Natural killer cell (primary cell): Measurements from ENCODE around the gene GZMM. TPM values are rescaled to one million over a fixed set of nuclear protein-coding genes. Genes with fewer than 3 reads are reported as not detected.

Experiments used
- ATAC-seq, 3 donors: fragments of 150-1000 bp in 2 of 3; fragments of 200-7000 bp in 1 of 3; cut with Tn5 transposase; 1 replicate in 1 of 3; 2 replicates in 2 of 3; pipeline ENCODE4 v1.10.0; 2021; ENCODE audit warnings: mild to moderate bottlenecking in 2 of 3, moderate library complexity in 2 of 3
- DNase-seq, 2 donors: peaks; one replicate each; pipeline versions ENCODE4 v3.0.0 to v3.0.0-alpha.2; 2013 to 2021; ENCODE audit warnings: mixed read lengths in 1 of 2
- H3K27ac ChIP-seq: one replicate; pipeline ENCODE4 v1.5.1; 2013; ENCODE audit warnings: mild to moderate bottlenecking, low read length
- H3K27me3 ChIP-seq: one replicate; pipeline ENCODE4 v1.6.1; 2013; ENCODE audit warnings: low read length; ENCODE audit not compliant: control insufficient read depth, insufficient read depth
- H3K36me3 ChIP-seq: one replicate; pipeline ENCODE4 v1.6.1; 2013; ENCODE audit warnings: low read length; ENCODE audit not compliant: control insufficient read depth, insufficient read depth
- H3K4me1 ChIP-seq: one replicate; pipeline ENCODE4 v1.6.1; 2013; ENCODE audit warnings: low read length; ENCODE audit not compliant: control insufficient read depth, insufficient read depth
- H3K4me3 ChIP-seq: one replicate; pipeline ENCODE4 v1.5.1; 2013; ENCODE audit warnings: low read length
- H3K9me3 ChIP-seq: one replicate; pipeline ENCODE4 v1.6.1; 2013; ENCODE audit warnings: low read length; ENCODE audit not compliant: control insufficient read depth, insufficient read depth
- H3K27ac Mint-ChIP-seq, 2 donors: one replicate each; pipeline ENCODE4 v1.8.0; 2022; ENCODE audit warnings: mild to moderate bottlenecking in 2 of 2, mixed read lengths in 2 of 2, moderate library complexity in 1 of 2
- H3K27me3 Mint-ChIP-seq, 2 donors: one replicate each; pipeline ENCODE4 v1.8.0; 2022; ENCODE audit warnings: low read depth in 2 of 2, mixed read lengths in 2 of 2
- H3K36me3 Mint-ChIP-seq: one replicate; pipeline ENCODE4 v1.8.0; 2022; ENCODE audit warnings: mixed read lengths
- H3K4me1 Mint-ChIP-seq, 2 donors: one replicate each; pipeline ENCODE4 v1.8.0; 2022; ENCODE audit warnings: mixed read lengths in 2 of 2
- H3K4me3 Mint-ChIP-seq: one replicate; pipeline ENCODE4 v1.8.0; 2022; ENCODE audit warnings: mild to moderate bottlenecking, moderate library complexity, mixed read lengths
- H3K9me3 Mint-ChIP-seq, 2 donors: one replicate each; pipeline ENCODE4 v1.8.0; 2022; ENCODE audit warnings: mixed read lengths in 2 of 2
- WGBS: methylation state at CpG from one replicate; pipeline ENCODE4 v1.1.7; 2013; ENCODE audit warnings: missing lambda C conversion rate; ENCODE audit not compliant: insufficient coverage; 5-methylcytosine and 5-hydroxymethylcytosine counted together
- intact Hi-C: fragments of 100-400 bp; cut with micrococcal nuclease; formaldehyde crosslinking; loops from one replicate; pipeline ENCODE4 v1.14.2; 2022
- total RNA-seq, 4 donors: library from RNA; stranded (reverse); fragments of 120-200 nt in 1 of 4; gene quantifications; one replicate each; pipeline versions ENCODE4 v1.2.3 to v1.2.4, GENCODE V29; 2013 to 2022
- TF ChIP-seq, protein P1 (sequence below): fragments of 200-600 bp; IDR thresholded peaks from one replicate; pipeline ENCODE4 v1.8.0; 2022; ENCODE audit warnings: antibody characterized with exemption

GZMM gene
- total RNA-seq, 3 donors from 2014 or later (not counting 1 experiment from before 2014, with no cell fraction given) = 186 to 286 (median 253) TPM

DNA sequence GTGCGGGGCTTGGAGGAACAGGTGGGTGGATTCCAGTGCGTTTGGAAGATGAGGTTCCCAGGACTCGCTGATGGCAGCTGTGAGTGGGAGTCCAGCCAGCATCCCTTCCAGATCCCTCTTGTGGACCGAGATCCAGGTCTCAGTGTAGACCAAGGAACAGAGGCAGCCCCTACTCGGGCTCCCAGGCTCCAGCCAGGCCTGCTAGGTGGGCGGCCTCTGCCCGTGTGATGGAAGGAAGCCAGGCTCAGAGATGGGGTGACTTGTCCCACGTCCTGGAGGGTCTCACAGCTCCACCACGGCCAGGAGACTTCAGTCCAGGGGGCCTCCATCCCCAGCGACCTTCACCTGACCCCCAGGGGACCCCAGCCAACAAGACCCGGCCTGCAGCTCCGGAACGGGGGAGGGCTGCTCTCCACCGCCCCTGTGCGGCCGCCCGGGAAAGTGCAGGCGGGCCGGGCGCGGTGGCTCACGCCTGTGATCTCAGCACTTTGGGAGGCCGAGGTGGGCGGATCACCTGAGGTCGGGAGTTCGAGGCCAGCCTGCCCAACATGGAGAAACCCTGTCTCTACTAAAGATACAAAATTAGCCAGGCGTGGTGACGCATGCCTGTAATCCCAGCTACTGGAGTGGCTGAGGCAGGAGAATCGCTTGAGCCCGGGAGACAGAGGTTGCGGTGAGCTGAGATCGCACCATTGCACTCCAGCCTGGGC lies 48.3 kb upstream of the GZMM start:
- peaks cover 23% of the 10 kb centered on the region for H3K27me3 ChIP-seq
- H3K36me3 Mint-ChIP-seq = no peaks in the 10 kb centered on the region
- no peak overlapping the region for H3K27ac ChIP-seq
- H3K27ac Mint-ChIP-seq = no peak overlapping the region
- DNase-seq = peak; percentile 55 to 63
- H3K9me3 ChIP-seq = no peaks in the 10 kb centered on the region
- no peak overlapping the region for H3K4me3 ChIP-seq
- peaks cover 9% of the 10 kb centered on the region for H3K4me1 ChIP-seq
- no peaks in the 10 kb centered on the region for H3K9me3 Mint-ChIP-seq
- TF ChIP-seq, protein P1, sequence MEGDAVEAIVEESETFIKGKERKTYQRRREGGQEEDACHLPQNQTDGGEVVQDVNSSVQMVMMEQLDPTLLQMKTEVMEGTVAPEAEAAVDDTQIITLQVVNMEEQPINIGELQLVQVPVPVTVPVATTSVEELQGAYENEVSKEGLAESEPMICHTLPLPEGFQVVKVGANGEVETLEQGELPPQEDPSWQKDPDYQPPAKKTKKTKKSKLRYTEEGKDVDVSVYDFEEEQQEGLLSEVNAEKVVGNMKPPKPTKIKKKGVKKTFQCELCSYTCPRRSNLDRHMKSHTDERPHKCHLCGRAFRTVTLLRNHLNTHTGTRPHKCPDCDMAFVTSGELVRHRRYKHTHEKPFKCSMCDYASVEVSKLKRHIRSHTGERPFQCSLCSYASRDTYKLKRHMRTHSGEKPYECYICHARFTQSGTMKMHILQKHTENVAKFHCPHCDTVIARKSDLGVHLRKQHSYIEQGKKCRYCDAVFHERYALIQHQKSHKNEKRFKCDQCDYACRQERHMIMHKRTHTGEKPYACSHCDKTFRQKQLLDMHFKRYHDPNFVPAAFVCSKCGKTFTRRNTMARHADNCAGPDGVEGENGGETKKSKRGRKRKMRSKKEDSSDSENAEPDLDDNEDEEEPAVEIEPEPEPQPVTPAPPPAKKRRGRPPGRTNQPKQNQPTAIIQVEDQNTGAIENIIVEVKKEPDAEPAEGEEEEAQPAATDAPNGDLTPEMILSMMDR = peak; percentile 68
- 33% methylated on average over 32 of the region's 32 CpGs for WGBS
- intact Hi-C loops = no loop called here
- H3K27me3 Mint-ChIP-seq = peaks cover 9 to 14% of the 10 kb centered on the region in 2 donors
- no peak overlapping the region for H3K4me3 Mint-ChIP-seq
- peak; percentile 62 to 69 (median 66) for ATAC-seq
- H3K36me3 ChIP-seq = no peaks in the 10 kb centered on the region
- peaks cover 0 to 10% of the 10 kb centered on the region in 2 donors for H3K4me1 Mint-ChIP-seq

DNA sequence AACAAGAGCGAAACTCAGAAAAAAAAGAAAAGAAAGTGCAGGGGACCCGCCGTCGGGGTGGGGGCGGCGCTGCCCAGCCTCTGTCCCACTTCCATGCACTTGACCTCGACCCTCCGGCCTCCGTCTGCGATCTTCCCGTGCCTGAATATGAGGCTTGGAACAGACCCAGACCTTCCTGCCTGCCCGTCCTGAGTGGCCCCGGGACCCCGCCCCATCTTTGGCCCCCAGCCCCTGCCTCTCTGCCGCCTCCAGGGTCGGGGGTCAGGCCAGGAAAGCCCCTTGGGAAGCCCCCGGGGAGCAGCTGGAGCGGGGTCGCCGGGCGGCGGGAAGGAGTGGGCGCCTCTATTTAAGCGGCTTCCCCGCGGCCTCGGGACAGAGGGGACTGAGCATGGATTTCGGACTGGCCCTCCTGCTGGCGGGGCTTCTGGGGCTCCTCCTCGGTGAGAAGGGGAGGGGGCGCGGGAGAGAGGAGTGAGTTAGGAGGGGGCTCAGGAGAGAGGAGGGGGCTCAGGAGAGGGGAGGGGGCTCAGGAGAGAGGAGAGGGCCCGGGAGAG lies 47.7 kb upstream of the GZMM start, which contains the start of gene MADCAM1:
Gene MADCAM1 (plus strand): TSS at position 375 of the 554 bp plus-strand sequence. CDS start 14 bp downstream, at position 389.
- ATAC-seq = no peak
- H3K4me3 ChIP-seq = no peak within 1 kb of the TSS
- H3K4me1 ChIP-seq = peaks cover 9% of the 10 kb centered on the region
- peaks cover 23% of the 10 kb centered on the region for H3K27me3 ChIP-seq
- Mint-ChIP-seq H3K4me1 (peaks cover 0 to 10% of the 10 kb centered on the region in 2 donors), H3K4me3 (no peak within 1 kb of the TSS), H3K9me3 (no peaks in the 10 kb centered on the region), H3K36me3 (no peaks in the 10 kb centered on the region), H3K27ac (no peak within 1 kb of the TSS), H3K27me3 (peaks cover 9 to 14% of the 10 kb centered on the region in 2 donors)
- no peak for DNase-seq
- TF ChIP-seq, protein P1 = no peak
- WGBS = 17% methylated on average over 33 of the region's 33 CpGs
- no peak within 1 kb of the TSS for H3K27ac ChIP-seq
- no peaks in the 10 kb centered on the region for H3K9me3 ChIP-seq
- no peaks in the 10 kb centered on the region for H3K36me3 ChIP-seq
- intact Hi-C loops = no loop called here

DNA sequence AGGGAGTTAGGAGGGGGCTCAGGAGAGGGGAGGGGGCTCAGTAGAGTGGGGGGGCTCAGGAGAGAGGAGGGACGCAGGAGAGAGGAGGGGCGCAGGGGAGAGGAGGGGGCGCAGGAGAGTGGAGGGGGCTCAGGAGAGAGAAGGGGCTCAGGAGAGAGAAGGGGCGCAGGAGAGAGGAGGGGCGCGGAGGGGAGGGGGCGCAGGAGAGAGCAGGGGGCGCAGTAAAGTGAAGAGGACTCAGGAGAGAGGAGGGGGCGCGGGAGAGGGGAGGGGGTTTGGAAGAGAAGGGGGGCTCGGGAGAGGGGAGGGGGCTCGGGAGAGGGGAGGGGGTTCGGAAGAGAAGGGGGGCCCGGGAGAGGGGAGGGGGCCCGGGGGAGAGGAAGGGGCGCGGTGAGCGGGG lies 46.9 kb upstream of the GZMM start:
- no peak overlapping the region for H3K4me3 Mint-ChIP-seq
- peaks cover 0 to 10% of the 10 kb centered on the region in 2 donors for H3K4me1 Mint-ChIP-seq
- Histone ChIP-seq H3K9me3 (no peaks in the 10 kb centered on the region), H3K27ac (no peak overlapping the region), H3K4me3 (no peak overlapping the region), H3K4me1 (peaks cover 9% of the 10 kb centered on the region), H3K36me3 (no peaks in the 10 kb centered on the region), H3K27me3 (peaks cover 23% of the 10 kb centered on the region)
- ATAC-seq (no peak), DNase-seq (no peak)
- TF ChIP-seq, protein P1 = no peak
- intact Hi-C loops = no loop called here
- peaks cover 9 to 14% of the 10 kb centered on the region in 2 donors for H3K27me3 Mint-ChIP-seq
- WGBS = 11% methylated on average over 12 of the region's 18 CpGs
- H3K9me3 Mint-ChIP-seq = no peaks in the 10 kb centered on the region
- no peak overlapping the region for H3K27ac Mint-ChIP-seq
- H3K36me3 Mint-ChIP-seq = no peaks in the 10 kb centered on the region
